SK-N-SH (cell line): ENCODE data around the gene CDC45.

Experiments used
- EP300 ChIP-seq, 2 experiments: IDR thresholded peaks; 2 replicates each; pipeline versions ENCODE4 v1.4.0 to v1.6.1; 2012; ENCODE audit warnings: borderline replicate concordance in 1 of 2, low read depth in 1 of 2, low read length in 1 of 2
- EZH2phosphoT487 ChIP-seq: fragments of 200-600 bp; sonication (generic); IDR thresholded peaks from 2 replicates; pipeline ENCODE4 v1.6.1; 2017; ENCODE audit warnings: low read depth, mixed run types, mild to moderate bottlenecking, antibody characterized with exemption, moderate library complexity, borderline replicate concordance
- GABPA ChIP-seq: IDR thresholded peaks from 2 replicates; pipeline ENCODE4 v1.4.0; 2012; ENCODE audit warnings: low read depth, mild to moderate bottlenecking
- NFIC ChIP-seq: IDR thresholded peaks from 2 replicates; pipeline ENCODE4 v1.4.0; 2012; ENCODE audit warnings: borderline replicate concordance
- POLR2AphosphoS5 ChIP-seq: IDR thresholded peaks from 2 replicates; pipeline ENCODE4 v1.6.1; 2012; ENCODE audit warnings: low read depth, low read length
- RAD21 ChIP-seq: IDR thresholded peaks from 2 replicates; pipeline ENCODE4 v1.6.1; 2012; ENCODE audit warnings: mild to moderate bottlenecking, low read length
- SIN3A ChIP-seq: IDR thresholded peaks from 2 replicates; pipeline ENCODE4 v1.6.1; 2012; ENCODE audit warnings: low read depth, mild to moderate bottlenecking, low read length, moderate library complexity, borderline replicate concordance
- TEAD4 ChIP-seq: IDR thresholded peaks from 2 replicates; pipeline ENCODE4 v1.4.0; 2012; ENCODE audit warnings: mild to moderate bottlenecking, borderline replicate concordance; ENCODE audit not compliant: insufficient read depth
- TF ChIP-seq, protein P1 (sequence below): fragments of 200-600 bp; sonication (generic); IDR thresholded peaks from 2 replicates; pipeline ENCODE4 v1.6.1; 2017; ENCODE audit warnings: antibody characterized with exemption, mild to moderate bottlenecking, moderate library complexity
- TF ChIP-seq, protein P2 (sequence below): fragments of 150-350 bp; IDR thresholded peaks from 2 replicates; pipeline ENCODE4 v1.6.1; 2017; ENCODE audit warnings: antibody characterized with exemption, low read length, low read depth, borderline replicate concordance
- TF ChIP-seq, protein P3 (sequence below): fragments of 150-350 bp; IDR thresholded peaks from 2 replicates; pipeline ENCODE4 v1.6.1; 2016; ENCODE audit warnings: mild to moderate bottlenecking, low read depth, low read length
- TF ChIP-seq, protein P4 (sequence below): IDR thresholded peaks from 2 replicates; pipeline ENCODE4 v1.6.1; 2012; ENCODE audit warnings: mild to moderate bottlenecking, low read depth, low read length, moderate library complexity
- TF ChIP-seq, protein P5 (sequence below): IDR thresholded peaks from 2 replicates; pipeline ENCODE4; 2012

DNA sequence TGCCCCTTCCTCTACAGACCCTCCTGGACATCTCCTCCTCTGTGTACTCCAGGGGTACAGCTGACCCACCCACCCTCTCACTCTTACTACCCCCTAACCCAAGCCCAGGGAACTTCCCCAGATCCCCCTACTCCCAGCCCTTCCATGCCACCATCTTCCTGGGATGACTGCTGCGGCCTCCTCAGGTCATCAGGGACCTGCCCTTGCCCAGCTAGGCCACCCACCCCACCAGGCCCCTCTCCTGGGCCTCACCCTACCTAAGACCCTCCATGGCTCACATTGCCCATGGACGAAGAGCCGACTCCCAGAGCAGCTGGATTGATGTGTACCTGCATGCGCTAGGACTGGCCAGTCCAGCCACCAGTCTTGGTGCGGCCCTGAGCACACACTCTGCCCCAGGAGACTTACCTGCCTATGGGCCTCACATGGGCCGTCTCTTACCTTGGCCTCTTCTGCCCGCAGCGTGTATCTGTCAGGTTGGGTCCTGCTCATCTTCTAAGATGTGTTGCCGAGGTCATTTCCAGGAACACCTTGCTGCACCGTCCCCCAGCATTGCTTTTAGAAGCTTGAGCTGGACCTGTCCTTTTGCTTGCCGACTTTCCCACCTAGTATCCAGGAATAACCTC, 46.5 kb downstream of the CDC45 start:
- TF ChIP-seq, protein P1, sequence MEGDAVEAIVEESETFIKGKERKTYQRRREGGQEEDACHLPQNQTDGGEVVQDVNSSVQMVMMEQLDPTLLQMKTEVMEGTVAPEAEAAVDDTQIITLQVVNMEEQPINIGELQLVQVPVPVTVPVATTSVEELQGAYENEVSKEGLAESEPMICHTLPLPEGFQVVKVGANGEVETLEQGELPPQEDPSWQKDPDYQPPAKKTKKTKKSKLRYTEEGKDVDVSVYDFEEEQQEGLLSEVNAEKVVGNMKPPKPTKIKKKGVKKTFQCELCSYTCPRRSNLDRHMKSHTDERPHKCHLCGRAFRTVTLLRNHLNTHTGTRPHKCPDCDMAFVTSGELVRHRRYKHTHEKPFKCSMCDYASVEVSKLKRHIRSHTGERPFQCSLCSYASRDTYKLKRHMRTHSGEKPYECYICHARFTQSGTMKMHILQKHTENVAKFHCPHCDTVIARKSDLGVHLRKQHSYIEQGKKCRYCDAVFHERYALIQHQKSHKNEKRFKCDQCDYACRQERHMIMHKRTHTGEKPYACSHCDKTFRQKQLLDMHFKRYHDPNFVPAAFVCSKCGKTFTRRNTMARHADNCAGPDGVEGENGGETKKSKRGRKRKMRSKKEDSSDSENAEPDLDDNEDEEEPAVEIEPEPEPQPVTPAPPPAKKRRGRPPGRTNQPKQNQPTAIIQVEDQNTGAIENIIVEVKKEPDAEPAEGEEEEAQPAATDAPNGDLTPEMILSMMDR, result no peak
- TF ChIP-seq, protein P2, sequence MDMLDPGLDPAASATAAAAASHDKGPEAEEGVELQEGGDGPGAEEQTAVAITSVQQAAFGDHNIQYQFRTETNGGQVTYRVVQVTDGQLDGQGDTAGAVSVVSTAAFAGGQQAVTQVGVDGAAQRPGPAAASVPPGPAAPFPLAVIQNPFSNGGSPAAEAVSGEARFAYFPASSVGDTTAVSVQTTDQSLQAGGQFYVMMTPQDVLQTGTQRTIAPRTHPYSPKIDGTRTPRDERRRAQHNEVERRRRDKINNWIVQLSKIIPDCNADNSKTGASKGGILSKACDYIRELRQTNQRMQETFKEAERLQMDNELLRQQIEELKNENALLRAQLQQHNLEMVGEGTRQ, result no peak
- TF ChIP-seq TEAD4 (no peak), EZH2phosphoT487 (no peak), POLR2AphosphoS5 (no peak), NFIC (no peak), SIN3A (no peak), EP300 (IDR thresholded peaks at IDR 0.05; ENCODE audit: borderline replicate concordance in 1 of 2, low read depth in 1 of 2, low read length in 1 of 2) (no peak), GABPA (no peak), RAD21 (no peak)
- TF ChIP-seq, protein P3, sequence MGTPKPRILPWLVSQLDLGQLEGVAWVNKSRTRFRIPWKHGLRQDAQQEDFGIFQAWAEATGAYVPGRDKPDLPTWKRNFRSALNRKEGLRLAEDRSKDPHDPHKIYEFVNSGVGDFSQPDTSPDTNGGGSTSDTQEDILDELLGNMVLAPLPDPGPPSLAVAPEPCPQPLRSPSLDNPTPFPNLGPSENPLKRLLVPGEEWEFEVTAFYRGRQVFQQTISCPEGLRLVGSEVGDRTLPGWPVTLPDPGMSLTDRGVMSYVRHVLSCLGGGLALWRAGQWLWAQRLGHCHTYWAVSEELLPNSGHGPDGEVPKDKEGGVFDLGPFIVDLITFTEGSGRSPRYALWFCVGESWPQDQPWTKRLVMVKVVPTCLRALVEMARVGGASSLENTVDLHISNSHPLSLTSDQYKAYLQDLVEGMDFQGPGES, result no peak
- TF ChIP-seq, protein P4, sequence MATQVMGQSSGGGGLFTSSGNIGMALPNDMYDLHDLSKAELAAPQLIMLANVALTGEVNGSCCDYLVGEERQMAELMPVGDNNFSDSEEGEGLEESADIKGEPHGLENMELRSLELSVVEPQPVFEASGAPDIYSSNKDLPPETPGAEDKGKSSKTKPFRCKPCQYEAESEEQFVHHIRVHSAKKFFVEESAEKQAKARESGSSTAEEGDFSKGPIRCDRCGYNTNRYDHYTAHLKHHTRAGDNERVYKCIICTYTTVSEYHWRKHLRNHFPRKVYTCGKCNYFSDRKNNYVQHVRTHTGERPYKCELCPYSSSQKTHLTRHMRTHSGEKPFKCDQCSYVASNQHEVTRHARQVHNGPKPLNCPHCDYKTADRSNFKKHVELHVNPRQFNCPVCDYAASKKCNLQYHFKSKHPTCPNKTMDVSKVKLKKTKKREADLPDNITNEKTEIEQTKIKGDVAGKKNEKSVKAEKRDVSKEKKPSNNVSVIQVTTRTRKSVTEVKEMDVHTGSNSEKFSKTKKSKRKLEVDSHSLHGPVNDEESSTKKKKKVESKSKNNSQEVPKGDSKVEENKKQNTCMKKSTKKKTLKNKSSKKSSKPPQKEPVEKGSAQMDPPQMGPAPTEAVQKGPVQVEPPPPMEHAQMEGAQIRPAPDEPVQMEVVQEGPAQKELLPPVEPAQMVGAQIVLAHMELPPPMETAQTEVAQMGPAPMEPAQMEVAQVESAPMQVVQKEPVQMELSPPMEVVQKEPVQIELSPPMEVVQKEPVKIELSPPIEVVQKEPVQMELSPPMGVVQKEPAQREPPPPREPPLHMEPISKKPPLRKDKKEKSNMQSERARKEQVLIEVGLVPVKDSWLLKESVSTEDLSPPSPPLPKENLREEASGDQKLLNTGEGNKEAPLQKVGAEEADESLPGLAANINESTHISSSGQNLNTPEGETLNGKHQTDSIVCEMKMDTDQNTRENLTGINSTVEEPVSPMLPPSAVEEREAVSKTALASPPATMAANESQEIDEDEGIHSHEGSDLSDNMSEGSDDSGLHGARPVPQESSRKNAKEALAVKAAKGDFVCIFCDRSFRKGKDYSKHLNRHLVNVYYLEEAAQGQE, result no peak
- TF ChIP-seq, protein P5, sequence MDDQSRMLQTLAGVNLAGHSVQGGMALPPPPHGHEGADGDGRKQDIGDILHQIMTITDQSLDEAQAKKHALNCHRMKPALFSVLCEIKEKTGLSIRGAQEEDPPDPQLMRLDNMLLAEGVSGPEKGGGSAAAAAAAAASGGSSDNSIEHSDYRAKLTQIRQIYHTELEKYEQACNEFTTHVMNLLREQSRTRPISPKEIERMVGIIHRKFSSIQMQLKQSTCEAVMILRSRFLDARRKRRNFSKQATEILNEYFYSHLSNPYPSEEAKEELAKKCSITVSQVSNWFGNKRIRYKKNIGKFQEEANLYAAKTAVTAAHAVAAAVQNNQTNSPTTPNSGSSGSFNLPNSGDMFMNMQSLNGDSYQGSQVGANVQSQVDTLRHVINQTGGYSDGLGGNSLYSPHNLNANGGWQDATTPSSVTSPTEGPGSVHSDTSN, result no peak
